ENCODE measurements around the gene KAT2B. TPM values are rescaled to one million over a fixed set of nuclear protein-coding genes. Genes with fewer than 3 reads are reported as not detected.
"Not testable (repeated sequence)": the region's sequence is repeated elsewhere in the genome, so short reads cannot be mapped to it uniquely, and the experiment has no call there.

The KAT2B gene
- total RNA-seq, 2 experiments from 2014 or later, result 97.8 to 108 TPM

GRCh38 chr3:20028905-20029331 is 11.3 kb upstream of the KAT2B start:
- Mint-ChIP-seq H3K9me3 (no peaks in the 10 kb centered on the region), H3K4me3 (no peak overlapping the region), H3K36me3 (no peaks in the 10 kb centered on the region), H3K4me1 (peaks cover 3% of the 10 kb centered on the region), H3K27ac (no peak overlapping the region), H3K27me3 (no peaks in the 10 kb centered on the region)
- POLR2A ChIA-PET, result no interaction called here
- no peak for ATAC-seq (ENCODE audit: low read depth)
- no peak for DNase-seq

- POLR2A ChIA-PET; H3K27ac Mint-ChIP-seq; DNase-seq; ATAC-seq (ENCODE audit: low read depth); H3K9me3 Mint-ChIP-seq; H3K4me1 Mint-ChIP-seq; H3K36me3 Mint-ChIP-seq; H3K4me3 Mint-ChIP-seq; H3K27me3 Mint-ChIP-seq: not testable (repeated sequence)
These were observed 8.3 kb upstream of the KAT2B start for GRCh38 chr3:20031939-20032338.

GRCh38 chr3:20035019-20035418 is 5.2 kb upstream of the KAT2B start:
- Mint-ChIP-seq H3K4me1 (peaks cover 21% of the 10 kb centered on the region), H3K27me3 (no peaks in the 10 kb centered on the region), H3K36me3 (no peaks in the 10 kb centered on the region), H3K4me3 (no peak overlapping the region), H3K27ac (no peak overlapping the region), H3K9me3 (no peaks in the 10 kb centered on the region)
- POLR2A ChIA-PET, result no interaction called here
- ATAC-seq (ENCODE audit: low read depth) (no peak), DNase-seq (no peak)

- POLR2A ChIA-PET, result interaction anchor here (0.7 kb wide), 1 partner anchor 187 kb away, joined by 4 read pairs; no protein-coding TSS in a partner anchor
- peak overlapping the region; percentile 98 for H3K27ac Mint-ChIP-seq
- peaks cover 25% of the 10 kb centered on the region for H3K4me1 Mint-ChIP-seq
- H3K27me3 Mint-ChIP-seq, result no peaks in the 10 kb centered on the region
- peak overlapping the region; percentile 93 for H3K4me3 Mint-ChIP-seq
- H3K36me3 Mint-ChIP-seq, result peaks cover 3% of the 10 kb centered on the region
- no peaks in the 10 kb centered on the region for H3K9me3 Mint-ChIP-seq
- DNase-seq (no peak), ATAC-seq (ENCODE audit: low read depth) (no peak)
These were observed 2.8 kb upstream of the KAT2B start for GRCh38 chr3:20037255-20037996.

- H3K4me1 Mint-ChIP-seq, result peaks cover 37% of the 10 kb centered on the region
- H3K27ac Mint-ChIP-seq, result peak overlapping the region; percentile 98
- peaks cover 8% of the 10 kb centered on the region for H3K36me3 Mint-ChIP-seq
- DNase-seq, result no peak
- POLR2A ChIA-PET, result interaction anchor here (0.7 to 1.3 kb wide), 2 partner anchors 63 to 69 kb away, joined by 3 read pairs; no protein-coding TSS in a partner anchor
- no peaks in the 10 kb centered on the region for H3K9me3 Mint-ChIP-seq
- H3K4me3 Mint-ChIP-seq, result peak overlapping the region; percentile 93
- ATAC-seq (ENCODE audit: low read depth), result no peak
- no peaks in the 10 kb centered on the region for H3K27me3 Mint-ChIP-seq
These were observed 1.4 kb upstream of the KAT2B start for GRCh38 chr3:20038699-20039465.

GRCh38 chr3:20039466-20039764 is 831 bp upstream of the KAT2B start:
- no peaks in the 10 kb centered on the region for H3K27me3 Mint-ChIP-seq
- DNase-seq, result no peak
- POLR2A ChIA-PET, result interaction anchor here (1.3 to 5.0 kb wide), 4 partner anchors 64 to 146 kb away, joined by 3 to 77 read pairs (median 26); partner anchors contain the start of gene SGO1

GRCh38 chr3:20040548-20041196 is 426 bp downstream of the KAT2B start:
- Mint-ChIP-seq H3K27ac (peak overlapping the region; percentile 97), H3K9me3 (no peaks in the 10 kb centered on the region), H3K4me1 (peaks cover 43% of the 10 kb centered on the region), H3K4me3 (peak overlapping the region; percentile 96), H3K36me3 (peaks cover 13% of the 10 kb centered on the region), H3K27me3 (no peaks in the 10 kb centered on the region)
- POLR2A ChIA-PET, result interaction anchor here (0.6 to 5.0 kb wide), 19 partner anchors 15 to 157 kb away, joined by 3 to 77 read pairs (median 4); partner anchors contain the start of gene SGO1
- ATAC-seq (ENCODE audit: low read depth) (peak; percentile 40), DNase-seq (peak; percentile 82)

More at GRCh38 chr3:20039466-20039764, 831 bp upstream of the KAT2B start:
- H3K4me3 Mint-ChIP-seq, result peak overlapping the region; percentile 93
- no peak for ATAC-seq (ENCODE audit: low read depth)
- H3K9me3 Mint-ChIP-seq, result no peaks in the 10 kb centered on the region
- H3K36me3 Mint-ChIP-seq, result peaks cover 10% of the 10 kb centered on the region
- peak overlapping the region; percentile 98 for H3K27ac Mint-ChIP-seq
- H3K4me1 Mint-ChIP-seq, result peaks cover 40% of the 10 kb centered on the region

GRCh38 chr3:20041197-20041780 is 1.0 kb downstream of the KAT2B start:
- DNase-seq, result peak; percentile 82
- peaks cover 13% of the 10 kb centered on the region for H3K36me3 Mint-ChIP-seq
- peak overlapping the region; percentile 96 for H3K4me3 Mint-ChIP-seq
- H3K27ac Mint-ChIP-seq, result peak overlapping the region; percentile 97
- peak; percentile 39 for ATAC-seq (ENCODE audit: low read depth)
- H3K27me3 Mint-ChIP-seq, result no peaks in the 10 kb centered on the region
- POLR2A ChIA-PET, result interaction anchor here (0.6 to 5.0 kb wide), 19 partner anchors 12 to 157 kb away, joined by 3 to 77 read pairs (median 4); partner anchors contain the start of gene SGO1
- no peaks in the 10 kb centered on the region for H3K9me3 Mint-ChIP-seq
- peaks cover 45% of the 10 kb centered on the region for H3K4me1 Mint-ChIP-seq

GRCh38 chr3:20042331-20042730 is 2.1 kb downstream of the KAT2B start:
- ATAC-seq (ENCODE audit: low read depth) (no peak), DNase-seq (no peak)
- H3K4me1 Mint-ChIP-seq, result peaks cover 49% of the 10 kb centered on the region
- H3K4me3 Mint-ChIP-seq, result peak overlapping the region; percentile 96
- H3K36me3 Mint-ChIP-seq, result peaks cover 13% of the 10 kb centered on the region
- no peaks in the 10 kb centered on the region for H3K9me3 Mint-ChIP-seq
- POLR2A ChIA-PET, result interaction anchor here (0.5 to 5.0 kb wide), 8 partner anchors 11 to 498 kb away, joined by 4 to 77 read pairs (median 6); partner anchors contain the start of gene SGO1
- peak overlapping the region; percentile 97 for H3K27ac Mint-ChIP-seq
- no peaks in the 10 kb centered on the region for H3K27me3 Mint-ChIP-seq

- H3K4me3 Mint-ChIP-seq, result peak overlapping the region; percentile 96
- ATAC-seq (ENCODE audit: low read depth) (peak; percentile 17), DNase-seq (peak; percentile 57)
- H3K27ac Mint-ChIP-seq, result peak overlapping the region; percentile 84
- POLR2A ChIA-PET, result interaction anchor here (1.2 to 5.0 kb wide), 3 partner anchors 10 to 95 kb away, joined by 3 to 77 read pairs (median 10); no protein-coding TSS in a partner anchor
- no peaks in the 10 kb centered on the region for H3K9me3 Mint-ChIP-seq
- peaks cover 19% of the 10 kb centered on the region for H3K36me3 Mint-ChIP-seq
- peaks cover 48% of the 10 kb centered on the region for H3K4me1 Mint-ChIP-seq
- H3K27me3 Mint-ChIP-seq, result no peaks in the 10 kb centered on the region
These were observed 3.1 kb downstream of the KAT2B start for GRCh38 chr3:20043396-20043795.

- no peak for DNase-seq
- Mint-ChIP-seq H3K4me3 (peak overlapping the region; percentile 96), H3K9me3 (no peaks in the 10 kb centered on the region), H3K27me3 (no peaks in the 10 kb centered on the region), H3K36me3 (peaks cover 23% of the 10 kb centered on the region), H3K27ac (peak overlapping the region; percentile 84), H3K4me1 (peaks cover 44% of the 10 kb centered on the region)
- POLR2A ChIA-PET, result interaction anchor here (1.2 to 5.0 kb wide), 3 partner anchors 9 to 96 kb away, joined by 3 to 77 read pairs (median 10); no protein-coding TSS in a partner anchor
- no peak for ATAC-seq (ENCODE audit: low read depth)
These were observed 3.6 kb downstream of the KAT2B start for GRCh38 chr3:20043825-20044224.

- peaks cover 29% of the 10 kb centered on the region for H3K36me3 Mint-ChIP-seq
- ATAC-seq (ENCODE audit: low read depth), result not testable (repeated sequence)
These were observed 4.9 kb downstream of the KAT2B start for GRCh38 chr3:20045141-20045540.

More at GRCh38 chr3:20045141-20045540, 4.9 kb downstream of the KAT2B start:
- POLR2A ChIA-PET, H3K9me3 Mint-ChIP-seq, H3K4me3 Mint-ChIP-seq, DNase-seq, H3K27me3 Mint-ChIP-seq, H3K27ac Mint-ChIP-seq: not testable (repeated sequence)
- peaks cover 46% of the 10 kb centered on the region for H3K4me1 Mint-ChIP-seq

All from activated naive CD8-positive, alpha-beta T cell treated with anti-CD3 and anti-CD28 coated beads, Interleukin-2, amount 10 ng/mL, durations not matched to agents 7 days and 5 days (primary cell).